Left ventricle myocardium inferior (tissue), 1 donor: ENCODE measurements around the gene PFKFB1. TPM values are rescaled to one million over a fixed set of nuclear protein-coding genes. Genes with fewer than 3 reads are reported as not detected.

Experiments
- DNase-seq: peaks from one replicate; pipeline ENCODE4 v3.0.0-alpha.2; 2020
- H3K27ac ChIP-seq: fragments of 200-600 bp; replicated peaks from 2 replicates; pipeline ENCODE4 v1.8.0; 2021
- H3K27me3 ChIP-seq: fragments of 200-600 bp; 2 replicates; pipeline ENCODE4 v1.8.0; 2021; ENCODE audit warnings: low read depth
- H3K36me3 ChIP-seq: fragments of 200-600 bp; 2 replicates; pipeline ENCODE4 v1.8.0; 2021
- H3K4me1 ChIP-seq: fragments of 200-600 bp; 2 replicates; pipeline ENCODE4 v1.8.0; 2021
- H3K4me3 ChIP-seq: fragments of 200-600 bp; 2 replicates; pipeline ENCODE4 v1.8.0; 2021; ENCODE audit warnings: mild to moderate bottlenecking, moderate library complexity
- H3K9me3 ChIP-seq: fragments of 200-600 bp; replicated peaks from 2 replicates; pipeline ENCODE4 v1.8.0; 2021
- CTCF ChIP-seq: fragments of 200-600 bp; IDR thresholded peaks from 2 replicates; pipeline ENCODE4 v1.8.0; 2021; ENCODE audit warnings: antibody characterized with exemption, mild to moderate bottlenecking, borderline replicate concordance
- intact Hi-C: fragments of 100-400 bp; cut with micrococcal nuclease; formaldehyde crosslinking; loops from one replicate; pipeline ENCODE4 v1.11.0; 2022
- total RNA-seq: library from RNA; stranded (reverse); fragmentation: NEBNext Ultra II Directional; extraction: Animal tissue kit (Norgen Biotek cat#: 25700); gene quantifications from one replicate; pipeline ENCODE4 v1.2.1, GENCODE V29; 2021
- donor health status: DM: no; HTN: yes; CAD: no; lungs with severe emphysema.

PFKFB1 gene
- total RNA-seq, 1 donor from 2014 or later, result 0.19 TPM

GRCh38 chrX:54937416-54937815 is 56.6 kb downstream of the PFKFB1 start:
- H3K27me3 ChIP-seq, result no peaks in the 10 kb centered on the region
- H3K9me3 ChIP-seq, result no peaks in the 10 kb centered on the region
- no peak for DNase-seq
- no peak overlapping the region for H3K4me3 ChIP-seq
- intact Hi-C loops, result no loop called here
- no peak overlapping the region for H3K27ac ChIP-seq
- no peaks in the 10 kb centered on the region for H3K36me3 ChIP-seq
- no peaks in the 10 kb centered on the region for H3K4me1 ChIP-seq
- no peak for TF ChIP-seq CTCF

- no peak for DNase-seq
- Histone ChIP-seq H3K4me1 (no peaks in the 10 kb centered on the region), H3K4me3 (no peak overlapping the region), H3K9me3 (no peaks in the 10 kb centered on the region), H3K27me3 (no peaks in the 10 kb centered on the region), H3K36me3 (no peaks in the 10 kb centered on the region), H3K27ac (no peak overlapping the region)
- intact Hi-C loops, result no loop called here
- TF ChIP-seq CTCF, result no peak
Observed at GRCh38 chrX:54935306-54935705, 58.7 kb downstream of the PFKFB1 start.

GRCh38 chrX:54934890-54935289 is 59.1 kb downstream of the PFKFB1 start:
- H3K27me3 ChIP-seq, result no peaks in the 10 kb centered on the region
- DNase-seq, result no peak
- H3K4me1 ChIP-seq, result no peaks in the 10 kb centered on the region
- H3K9me3 ChIP-seq, result no peaks in the 10 kb centered on the region
- no peak overlapping the region for H3K27ac ChIP-seq
- H3K36me3 ChIP-seq, result no peaks in the 10 kb centered on the region
- H3K4me3 ChIP-seq, result no peak overlapping the region
- intact Hi-C loops, result no loop called here
- TF ChIP-seq CTCF, result no peak

GRCh38 chrX:54934058-54934457 is 59.9 kb downstream of the PFKFB1 start:
- DNase-seq, result no peak
- H3K27me3 ChIP-seq, result no peaks in the 10 kb centered on the region
- H3K4me3 ChIP-seq, result no peak overlapping the region
- no peaks in the 10 kb centered on the region for H3K4me1 ChIP-seq
- no peaks in the 10 kb centered on the region for H3K36me3 ChIP-seq
- intact Hi-C loops, result no loop called here
- H3K9me3 ChIP-seq, result no peaks in the 10 kb centered on the region
- no peak overlapping the region for H3K27ac ChIP-seq
- TF ChIP-seq CTCF, result no peak

GRCh38 chrX:54933150-54933826 is 60.7 kb downstream of the PFKFB1 start:
- Histone ChIP-seq H3K9me3 (no peaks in the 10 kb centered on the region), H3K4me1 (no peaks in the 10 kb centered on the region), H3K36me3 (no peaks in the 10 kb centered on the region), H3K27ac (no peak overlapping the region), H3K27me3 (no peaks in the 10 kb centered on the region), H3K4me3 (no peak overlapping the region)
- TF ChIP-seq CTCF, result no peak
- DNase-seq, result no peak
- intact Hi-C loops, result no loop called here
